NCI-H446 treated with DMSO at 0.1 percent for 48 hours (cell line): ENCODE results near the gene PDCD6IP.
A peak's percentile ranks its signal among the peaks of the same experiment; 100 is the strongest.
"Not testable (repeated sequence)": the region's sequence is repeated elsewhere in the genome, so short reads cannot be mapped to it uniquely, and the experiment has no call there.

Experiments used
- DNase-seq: peaks from one replicate; lab custom pipeline; 2025; lab: John Stamatoyannopoulos, UW

PDCD6IP gene

DNA sequence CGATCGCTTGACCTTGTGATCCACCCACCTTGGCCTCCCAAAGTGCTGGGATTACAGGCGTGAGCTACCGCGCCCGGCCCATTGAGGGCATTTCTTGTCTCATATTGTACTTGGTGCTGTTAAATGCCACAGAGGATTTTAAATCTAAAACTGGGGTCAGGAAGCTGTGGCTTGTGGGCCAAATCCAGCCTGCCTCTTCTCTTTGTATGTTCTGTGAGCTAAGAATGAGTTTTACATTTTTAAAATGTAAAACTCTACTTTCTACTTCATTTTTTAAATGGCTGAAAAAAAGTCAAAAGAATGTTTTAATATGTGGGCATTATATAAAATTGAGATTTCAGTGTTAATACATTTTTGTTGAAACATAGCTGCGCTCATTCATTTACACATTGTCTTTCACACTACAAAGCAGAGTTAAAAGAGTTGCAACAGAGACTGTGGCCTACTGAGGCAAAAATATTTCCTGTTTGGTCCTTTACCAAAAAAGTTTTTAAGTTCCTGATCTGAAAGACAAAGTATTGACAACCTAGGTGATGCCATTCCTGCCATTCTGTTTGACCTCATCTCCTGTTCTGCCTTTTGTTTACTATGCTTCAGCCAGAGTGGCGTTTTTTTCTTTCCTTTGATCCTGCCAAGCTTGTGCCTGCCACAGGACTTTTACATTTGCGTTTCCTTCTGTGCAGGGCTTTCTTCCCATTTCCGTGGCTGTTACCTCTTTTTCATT lies 50.4 kb downstream of the PDCD6IP start:
- DNase-seq: no peak

DNA sequence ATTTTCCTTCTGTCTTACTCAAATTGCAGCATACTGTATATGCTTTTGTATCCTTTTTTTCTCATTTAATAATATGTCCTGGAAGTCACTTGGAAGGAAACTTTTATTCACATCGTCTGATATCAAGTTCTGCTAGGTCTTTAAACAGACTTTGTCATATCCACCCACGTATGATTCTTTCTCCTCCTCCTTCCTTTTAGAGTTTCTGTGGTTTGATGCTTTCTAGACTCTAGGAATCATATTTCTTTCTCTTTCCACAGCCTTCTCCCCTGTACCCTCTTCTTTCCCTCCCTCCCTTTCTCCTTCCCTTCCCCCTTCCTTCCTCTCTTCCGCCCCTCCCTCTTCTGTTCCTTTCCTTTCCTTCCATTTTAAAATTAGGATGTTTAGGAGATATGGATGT lies 52.2 kb downstream of the PDCD6IP start:
- not testable (repeated sequence) for DNase-seq

DNA sequence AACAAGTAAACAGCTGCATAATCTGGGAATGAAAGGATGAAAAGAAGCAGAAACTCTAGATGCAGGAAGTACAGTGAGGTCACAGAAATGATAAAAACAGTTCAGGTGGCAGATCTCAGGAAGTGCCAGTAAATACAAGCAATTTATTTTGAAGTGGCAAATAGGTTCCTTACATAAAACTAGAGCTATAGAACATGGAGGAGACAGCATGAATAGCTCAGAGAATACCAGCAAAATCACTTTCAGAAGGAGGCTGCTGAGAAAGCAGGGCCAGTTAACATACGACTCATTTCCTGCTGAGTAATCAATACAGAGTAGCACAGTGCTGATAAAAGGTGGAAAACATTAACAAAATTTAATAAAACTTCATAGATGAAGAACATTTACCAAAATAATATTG lies 57.0 kb downstream of the PDCD6IP start:
- not testable (repeated sequence) for DNase-seq

DNA sequence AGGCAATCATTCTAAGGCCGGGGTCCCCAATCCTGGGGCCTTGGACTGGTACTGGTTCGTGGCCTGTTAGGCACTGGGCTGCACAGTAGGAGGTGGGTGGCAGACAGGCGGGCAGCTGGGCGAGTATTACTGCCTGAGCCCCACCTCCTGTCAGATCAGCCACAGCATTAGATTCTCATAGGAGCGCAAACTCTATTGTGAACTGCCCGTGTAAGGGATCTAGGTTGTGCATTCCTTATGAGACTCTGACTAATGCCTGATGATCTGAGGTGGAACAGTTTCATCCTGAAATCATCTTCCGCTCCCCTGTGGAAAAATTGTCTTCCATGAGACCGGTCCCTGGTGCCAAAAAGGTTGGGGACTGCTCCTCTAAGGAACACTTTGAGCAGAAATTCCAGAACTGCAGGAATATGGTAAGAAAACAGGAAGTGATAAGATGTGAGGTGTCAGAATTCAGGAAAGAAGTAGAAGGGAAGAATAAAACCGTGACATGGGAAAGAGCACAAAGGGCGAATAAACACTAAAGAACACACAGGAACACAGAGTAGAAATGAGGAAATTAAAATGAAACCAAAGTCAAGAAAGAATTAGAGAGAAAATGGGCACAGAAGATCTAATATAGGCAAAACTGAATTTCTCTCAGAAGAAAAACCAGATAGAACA lies 57.6 kb downstream of the PDCD6IP start:
- DNase-seq: no peak

DNA sequence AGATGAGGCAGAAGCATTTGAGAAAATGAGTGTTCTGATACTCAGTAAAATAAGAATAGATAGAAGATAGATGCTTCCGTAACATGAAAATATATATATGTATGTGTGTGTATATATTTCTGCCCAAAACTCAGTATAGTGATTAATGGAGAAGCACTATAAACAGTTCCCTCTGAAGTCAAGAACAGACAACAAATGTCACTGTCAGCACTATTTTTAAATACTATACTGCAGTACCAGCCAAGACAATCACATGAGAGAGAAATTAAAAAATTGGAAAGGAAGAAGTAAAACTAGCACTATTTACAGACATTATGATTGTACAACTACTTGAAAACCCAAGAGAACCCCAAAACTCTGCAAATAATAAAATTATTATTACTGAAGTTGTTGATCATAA lies 59.3 kb downstream of the PDCD6IP start:
- not testable (repeated sequence) for DNase-seq

DNA sequence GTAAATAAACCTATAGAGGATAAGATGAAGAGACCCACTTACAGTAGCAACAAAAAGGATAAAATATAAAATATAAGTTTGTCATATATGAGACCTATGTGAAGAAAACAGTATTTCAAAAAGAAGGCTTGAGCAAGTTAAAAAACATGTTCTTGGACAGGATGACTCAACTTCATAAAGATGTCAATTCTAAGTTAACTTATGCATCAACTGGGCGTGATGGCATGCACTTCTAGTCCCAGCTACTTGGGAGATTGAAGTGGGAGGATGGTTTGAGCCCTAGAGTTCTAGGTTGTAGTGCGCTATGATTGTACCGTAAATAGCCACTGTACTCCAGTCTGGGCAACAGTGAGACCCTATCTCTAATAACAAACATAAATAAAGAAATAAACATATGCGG lies 59.7 kb downstream of the PDCD6IP start:
- no peak for DNase-seq

DNA sequence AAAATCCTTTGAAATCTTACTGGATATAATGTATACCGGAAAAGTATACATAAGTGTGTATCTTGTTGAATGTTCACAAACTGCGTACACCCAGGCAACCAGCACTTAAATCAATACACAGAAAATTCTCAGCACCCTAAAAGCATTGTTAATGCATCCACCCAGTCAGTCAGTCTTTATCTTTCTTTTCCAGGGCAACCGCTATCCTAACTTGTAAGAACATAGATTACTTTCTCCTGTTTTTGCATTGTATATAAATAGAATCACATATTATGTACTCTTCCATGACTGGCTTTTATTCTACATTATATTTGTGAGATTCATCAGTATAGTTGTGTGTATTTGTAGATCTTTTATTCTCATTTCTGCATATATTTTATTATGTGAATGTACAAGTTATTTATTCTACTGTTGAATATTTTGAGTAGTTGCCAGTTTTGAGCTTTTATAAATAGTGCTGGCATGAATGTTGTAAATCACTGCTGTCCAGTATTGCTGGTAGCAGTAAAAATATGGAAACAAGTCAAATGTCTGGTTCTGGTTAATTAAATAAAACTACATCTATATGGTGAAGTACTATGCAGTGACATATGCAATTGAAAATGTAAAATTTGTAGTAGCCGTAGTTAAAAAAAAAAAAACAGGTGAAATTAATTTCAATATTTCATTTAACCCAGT lies 62.1 kb downstream of the PDCD6IP start:
- DNase-seq: no peak

DNA sequence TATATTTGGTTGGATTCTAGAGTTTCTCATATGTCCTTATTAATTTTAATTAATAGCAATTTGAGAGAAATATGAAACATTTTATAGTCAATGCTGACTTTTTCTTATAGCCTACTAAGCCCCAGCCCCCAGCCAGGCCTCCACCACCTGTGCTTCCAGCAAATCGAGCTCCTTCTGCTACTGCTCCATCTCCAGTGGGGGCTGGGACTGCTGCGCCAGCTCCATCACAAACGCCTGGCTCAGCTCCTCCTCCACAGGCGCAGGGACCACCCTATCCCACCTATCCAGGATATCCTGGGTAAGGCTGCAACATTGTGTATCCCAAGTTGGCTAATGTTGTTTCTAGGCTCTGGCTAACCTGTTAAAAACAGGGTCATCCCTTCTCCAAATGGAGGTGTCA lies 66.7 kb downstream of the PDCD6IP start:
- DNase-seq: no peak

DNA sequence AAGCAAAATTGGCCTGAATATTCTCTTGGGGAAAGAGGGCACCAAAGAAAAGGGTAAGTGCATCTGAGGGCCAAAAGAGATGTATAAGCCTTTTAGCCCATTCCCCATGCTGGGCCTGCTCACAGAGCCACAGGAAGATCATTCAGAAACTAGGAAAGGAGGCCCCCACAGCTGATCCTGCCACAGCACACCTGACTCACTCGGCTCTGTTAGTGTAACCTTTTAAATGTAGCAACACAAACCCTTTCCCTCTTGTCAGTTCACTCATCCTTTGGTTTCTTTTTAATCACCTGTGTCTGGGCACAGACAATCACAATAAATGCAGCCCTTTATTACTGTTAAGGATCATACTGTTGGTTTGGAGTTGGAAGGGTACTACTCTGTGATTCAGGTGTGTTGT lies 69.9 kb downstream of the PDCD6IP start:
- no peak for DNase-seq

DNA sequence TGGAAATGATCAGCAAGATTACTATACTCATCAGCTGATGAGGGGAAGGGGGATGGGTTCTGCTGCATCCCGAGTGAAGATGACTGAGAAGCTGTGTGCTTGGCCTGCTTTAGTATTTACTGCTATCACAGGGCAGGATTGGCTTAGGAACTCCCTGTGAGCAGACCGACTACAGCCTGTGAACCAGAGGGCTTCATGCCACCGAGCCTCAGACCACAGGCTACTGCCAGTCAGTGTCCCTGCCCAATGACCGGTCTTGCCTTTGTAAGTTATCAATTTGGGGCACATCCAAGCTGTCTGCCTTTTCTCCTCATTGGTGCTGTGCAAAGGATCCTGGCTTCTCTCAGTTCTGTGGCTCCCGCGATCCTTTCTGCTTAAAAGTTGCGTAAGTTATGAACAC lies 71.5 kb downstream of the PDCD6IP start:
- DNase-seq: no peak

DNA sequence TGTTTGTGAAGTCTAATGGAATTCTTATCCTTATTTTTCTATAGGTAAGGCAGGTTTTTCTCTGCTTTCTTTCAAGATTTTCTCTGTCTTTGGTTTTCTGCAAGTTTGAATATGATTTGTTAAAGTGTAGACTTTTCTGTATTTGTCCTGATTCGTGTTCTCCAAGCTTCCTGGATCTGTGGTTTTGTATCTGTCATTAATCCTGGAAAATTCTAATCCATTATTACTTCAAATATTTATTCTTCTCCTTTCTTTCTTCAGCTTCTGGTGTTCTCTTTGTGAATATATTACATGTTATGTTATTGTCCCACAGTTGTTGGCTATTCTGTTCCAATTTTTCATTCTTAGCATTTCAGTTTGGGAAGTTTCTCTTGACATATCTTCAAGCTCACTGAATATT lies 76.4 kb downstream of the PDCD6IP start:
- no peak for DNase-seq

DNA sequence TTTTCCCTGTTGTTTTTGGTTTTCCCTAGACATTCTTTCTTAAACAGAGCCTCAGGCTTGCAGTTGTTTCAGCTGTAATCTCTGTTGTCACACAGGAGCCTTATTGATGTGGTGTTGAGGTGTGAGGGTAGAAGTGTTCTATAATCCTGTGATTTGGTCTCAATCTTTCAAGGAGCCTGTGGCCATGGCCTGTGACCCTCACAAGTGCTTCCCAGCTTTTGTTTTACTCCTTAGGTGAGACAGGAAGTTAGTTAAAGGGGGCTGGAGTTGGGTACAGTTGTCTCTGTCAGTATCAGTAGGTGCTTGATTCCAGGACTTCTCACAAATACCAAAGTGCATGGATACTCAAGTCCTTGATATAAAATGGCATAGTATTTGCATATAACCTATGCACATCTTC lies 77.2 kb downstream of the PDCD6IP start:
- no peak for DNase-seq

DNA sequence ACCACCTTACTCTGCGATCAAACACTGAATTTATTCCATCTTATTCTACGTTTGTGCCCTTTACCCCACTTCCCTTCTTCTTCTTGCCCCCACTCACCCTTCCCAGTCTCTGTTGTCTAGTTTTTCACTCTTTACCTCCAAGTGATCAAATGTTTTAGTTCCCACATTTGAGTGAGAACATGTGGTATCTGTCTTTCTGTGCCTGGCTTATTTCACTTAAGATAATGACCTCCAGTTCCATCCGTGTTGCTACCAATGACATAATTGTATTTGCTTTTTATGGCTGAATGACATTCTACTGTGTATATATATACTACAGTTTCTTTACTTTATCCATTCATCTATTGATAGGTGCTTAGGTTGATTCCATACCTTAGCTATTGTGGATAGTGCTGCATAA lies 78.8 kb downstream of the PDCD6IP start:
- DNase-seq: no peak

DNA sequence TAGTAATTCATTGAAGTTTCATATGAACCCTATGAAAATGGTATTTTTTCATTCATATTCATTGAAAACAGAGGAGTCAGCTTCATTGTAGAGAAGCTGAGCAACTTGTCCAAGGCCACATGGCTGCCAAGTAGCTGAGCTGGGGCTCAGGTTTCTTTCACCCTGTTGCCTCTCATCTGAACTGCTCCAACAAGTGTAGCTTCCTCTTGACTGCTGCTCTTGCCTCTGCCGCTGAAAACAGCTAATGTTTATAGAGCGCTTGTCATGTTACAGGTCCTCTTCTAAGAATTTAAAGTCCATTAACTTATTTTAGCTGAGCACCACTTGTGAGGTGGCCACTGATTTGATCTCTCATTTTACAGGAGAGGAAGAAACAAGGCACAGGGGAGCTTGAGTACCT lies 81.1 kb downstream of the PDCD6IP start:
- DNase-seq: no peak

DNA sequence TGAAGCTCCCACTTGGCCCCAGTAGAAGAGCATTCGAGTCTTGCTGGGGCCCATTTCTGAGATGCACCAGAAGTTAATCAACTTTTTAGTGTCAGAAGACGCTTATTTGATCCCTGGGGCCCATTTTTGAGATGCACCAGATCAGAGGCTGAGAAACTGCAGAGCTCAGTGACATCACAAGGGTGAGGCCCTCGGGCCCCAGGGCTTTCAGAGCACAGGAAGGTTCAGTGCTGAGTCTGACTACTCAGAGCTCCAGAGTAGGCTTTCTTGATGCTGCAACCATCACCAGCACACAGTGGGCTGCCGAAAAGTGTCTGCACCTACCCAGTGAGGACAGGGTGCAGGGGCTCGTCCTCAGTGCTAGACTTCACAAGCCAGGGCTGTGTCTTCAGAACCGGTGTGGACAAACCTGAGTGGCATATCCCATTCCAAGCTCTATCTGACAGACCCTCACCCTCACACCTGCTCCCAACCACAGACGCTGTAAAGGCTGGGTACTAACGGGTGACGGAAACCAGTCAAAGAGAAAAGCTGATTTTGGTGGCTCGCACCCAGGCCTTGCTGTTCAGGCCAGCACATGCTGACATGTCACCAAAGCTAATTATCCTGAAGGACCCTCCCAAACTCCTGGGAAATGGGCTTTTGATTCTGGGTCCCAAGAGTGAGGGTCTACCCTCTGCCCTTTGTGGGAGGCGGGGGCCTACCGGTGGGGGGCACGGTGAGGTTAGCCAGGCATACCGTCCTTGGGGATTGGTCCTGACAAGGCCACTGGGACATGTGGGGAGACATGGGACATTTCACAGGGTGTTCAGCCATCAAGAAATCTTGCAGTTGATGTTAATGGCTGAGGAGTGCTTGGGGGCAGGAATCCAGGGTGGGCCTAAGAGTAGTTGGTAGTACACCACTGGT lies 83.0 kb downstream of the PDCD6IP start:
- no peak for DNase-seq

DNA sequence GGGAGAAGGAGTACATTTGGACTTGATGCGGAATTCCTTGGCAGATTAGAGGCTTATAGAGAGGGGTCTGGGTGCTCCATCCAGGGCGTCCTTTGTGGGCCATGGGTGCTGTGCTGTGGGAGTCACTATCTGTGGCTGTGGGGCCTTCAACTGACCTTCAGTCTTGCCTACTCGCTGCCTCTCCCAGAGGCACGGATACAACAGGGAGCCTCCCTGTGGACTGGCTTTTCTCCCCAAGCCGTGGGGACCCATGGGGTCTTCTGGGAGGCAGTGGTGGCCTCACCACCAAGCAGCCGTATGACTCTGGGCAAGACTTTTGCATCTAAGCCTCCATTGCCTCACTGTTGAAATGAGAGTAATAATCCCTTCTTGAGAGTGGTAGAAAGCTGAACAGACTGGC lies 83.9 kb downstream of the PDCD6IP start:
- DNase-seq: no peak

DNA sequence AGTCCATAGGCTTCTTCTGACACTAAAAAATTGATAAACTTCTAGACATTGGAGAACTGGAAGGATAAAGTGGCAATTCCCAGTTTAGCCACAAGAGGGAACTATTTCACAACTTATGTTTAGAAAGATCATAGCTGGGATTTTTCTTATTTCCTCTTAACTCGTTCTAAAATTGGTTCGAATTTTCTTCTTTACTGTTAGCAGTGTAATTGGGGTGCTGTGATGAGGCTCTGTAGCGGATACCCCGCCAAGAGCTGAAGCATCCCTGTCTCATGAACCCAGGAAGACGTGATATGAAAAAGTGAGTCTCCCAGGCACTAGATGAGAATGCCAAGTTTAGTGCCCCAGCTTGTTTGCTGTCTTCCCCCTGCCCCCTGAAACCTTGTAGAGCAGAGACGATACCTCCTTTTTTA lies 85.1 kb downstream of the PDCD6IP start:
- peak; percentile 5 for DNase-seq

DNA sequence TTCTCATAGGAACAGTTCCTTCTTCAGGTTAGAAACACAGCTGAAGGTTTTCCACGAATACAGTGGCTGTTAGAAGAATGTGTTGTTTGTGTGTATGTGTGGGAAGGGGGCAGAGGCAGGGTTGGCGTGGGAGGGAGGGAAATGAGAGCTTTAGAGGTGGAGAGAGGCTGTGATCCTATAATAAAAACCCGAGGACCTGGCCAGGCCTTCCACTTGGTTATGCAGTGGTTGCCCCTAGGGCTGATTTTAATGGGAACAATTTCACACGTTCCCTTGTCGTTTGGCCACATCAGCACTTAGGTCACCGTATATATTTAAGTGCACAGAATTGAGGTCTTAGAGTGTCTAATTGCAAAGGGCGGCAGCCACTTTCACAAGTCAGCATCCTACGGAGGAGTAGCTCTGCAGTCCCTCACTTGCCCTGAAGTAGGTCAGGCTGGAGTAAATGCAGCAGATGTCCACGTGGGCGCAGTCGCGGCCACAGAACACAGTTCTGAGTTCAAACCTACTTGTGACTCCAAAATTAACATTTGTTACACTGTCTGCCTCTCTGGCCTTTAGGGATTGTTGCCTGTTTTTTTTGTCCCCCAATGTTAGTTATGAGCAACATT lies 85.6 kb downstream of the PDCD6IP start:
- no peak for DNase-seq

DNA sequence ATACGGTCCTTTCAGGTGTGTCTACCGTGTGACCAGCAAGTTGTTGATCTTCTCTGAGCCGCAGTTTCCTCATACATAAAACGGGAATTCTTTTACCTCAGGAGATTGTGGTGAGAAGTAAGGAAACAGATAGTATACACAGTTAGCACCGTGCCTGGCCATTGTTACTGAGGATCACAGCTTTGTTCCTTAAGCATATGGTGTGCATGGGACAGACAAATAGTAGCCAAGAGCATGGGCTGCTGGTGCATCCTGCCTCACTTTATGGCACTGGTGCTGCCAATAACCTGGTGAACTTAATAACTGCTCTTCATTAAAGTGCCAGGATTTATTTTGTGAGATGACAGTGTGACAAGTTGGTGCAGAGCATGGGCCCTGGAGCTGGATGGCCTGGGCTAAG lies 86.3 kb downstream of the PDCD6IP start:
- no peak for DNase-seq

DNA sequence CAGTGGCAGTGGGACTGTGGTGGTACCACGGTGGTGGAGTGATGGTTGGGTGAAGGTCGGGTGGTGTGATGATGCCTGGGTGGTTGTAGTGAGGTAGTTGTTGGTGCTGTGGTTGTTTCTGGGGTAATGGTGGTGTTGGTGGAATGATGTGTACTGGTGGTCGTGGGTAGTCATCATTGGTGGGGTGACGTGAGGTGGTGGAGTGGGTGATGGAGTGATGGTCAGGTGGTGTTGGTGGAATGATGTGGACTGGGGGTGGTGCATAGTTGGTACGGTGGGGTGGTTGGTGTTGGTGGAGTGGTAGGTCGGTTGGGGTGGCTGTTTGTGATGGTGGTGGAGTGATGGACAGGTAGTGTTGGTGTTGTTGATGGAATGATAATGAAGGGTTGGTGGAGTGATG lies 87.1 kb downstream of the PDCD6IP start:
- no peak for DNase-seq

DNA sequence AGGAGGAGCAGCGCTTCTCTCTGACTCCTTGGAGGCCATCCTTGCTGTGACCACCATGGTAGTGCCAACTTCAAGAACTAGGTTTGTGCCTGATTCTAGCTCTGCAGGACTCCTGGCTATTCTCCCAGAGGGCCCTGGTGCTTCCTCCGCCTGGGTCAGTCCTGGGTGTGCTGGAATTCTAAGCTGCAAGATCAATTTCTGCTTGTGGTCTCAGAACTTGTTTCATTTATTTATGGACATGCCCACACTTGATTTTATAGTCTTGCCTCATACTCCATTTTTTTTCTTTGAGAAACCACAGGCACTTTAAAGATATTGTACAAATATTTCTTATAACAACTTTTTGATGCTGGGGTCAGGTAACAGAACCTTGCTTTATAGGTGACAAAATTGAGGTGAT lies 87.6 kb downstream of the PDCD6IP start:
- DNase-seq: no peak

DNA sequence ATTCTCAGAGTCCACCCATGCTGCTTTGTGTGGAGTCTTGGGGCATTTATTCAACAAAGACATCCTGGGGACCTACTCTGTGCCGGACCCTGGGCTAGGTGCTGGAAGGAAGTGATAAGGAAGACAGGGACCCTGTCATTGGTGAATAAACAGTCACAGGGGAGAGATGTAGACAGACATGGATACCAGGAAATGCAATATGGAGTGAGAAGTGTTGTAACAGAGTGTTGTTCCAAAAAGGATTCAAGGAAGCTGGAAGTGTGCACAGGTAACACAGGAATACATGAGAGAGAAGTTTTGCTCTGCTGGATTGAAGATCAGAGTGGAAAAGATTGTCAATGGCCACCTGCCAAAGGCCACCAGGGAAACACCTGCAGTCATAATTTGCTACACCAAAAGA lies 89.0 kb downstream of the PDCD6IP start:
- DNase-seq: no peak
